COR-L47 (cell line): ENCODE measurements around the gene NLRC3.

Source experiments
- DNase-seq: peaks from one replicate; lab custom pipeline; 2025; lab: John Stamatoyannopoulos, UW

NLRC3 gene

DNA sequence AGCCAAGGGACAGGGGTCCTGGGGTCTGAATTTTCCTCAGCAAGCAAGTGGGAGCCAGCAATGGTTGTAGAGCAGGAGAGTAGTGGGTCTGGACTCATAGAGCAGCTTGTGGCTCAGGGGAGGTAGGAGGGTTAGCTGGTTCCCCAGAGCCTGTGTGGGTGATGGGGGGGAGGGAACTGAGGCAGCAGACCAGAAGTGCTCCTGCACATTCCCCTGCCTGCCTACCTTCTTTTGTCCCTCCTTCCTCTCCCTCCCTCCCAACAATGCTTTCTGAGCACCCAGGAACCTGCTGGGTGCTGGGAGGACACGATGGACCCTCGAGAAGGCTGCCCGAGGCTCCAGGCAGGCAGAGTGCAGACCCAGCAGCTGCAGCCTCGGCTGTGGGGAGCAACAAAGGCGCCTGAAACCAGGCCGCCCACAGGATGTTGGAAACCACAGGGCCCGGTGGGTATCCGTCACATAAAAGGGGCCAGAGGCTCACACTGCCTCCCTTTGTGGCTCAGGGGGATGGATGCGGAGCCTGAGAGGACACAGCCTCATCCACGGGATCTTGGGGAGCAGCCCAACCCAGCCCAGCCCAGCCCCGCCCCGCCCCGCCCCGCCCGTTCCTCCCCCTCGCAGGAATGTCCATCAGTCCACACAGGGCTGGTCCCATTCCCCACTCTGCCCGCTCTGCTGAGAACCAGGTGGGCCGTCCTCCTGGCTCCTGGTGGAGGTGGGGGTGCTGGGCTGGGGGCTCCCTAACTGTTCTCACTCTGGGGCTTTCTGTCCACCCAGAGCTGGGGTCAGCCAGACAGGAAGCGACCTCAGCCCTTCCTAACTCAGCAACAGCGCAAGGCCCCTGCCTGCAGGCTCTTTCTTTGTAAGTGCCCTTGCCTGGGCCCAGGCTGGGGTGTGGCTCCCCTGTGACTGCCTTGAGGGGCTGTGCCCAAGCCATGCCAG is 1.7 kb upstream of the NLRC3 start:
- no peak for DNase-seq

DNA sequence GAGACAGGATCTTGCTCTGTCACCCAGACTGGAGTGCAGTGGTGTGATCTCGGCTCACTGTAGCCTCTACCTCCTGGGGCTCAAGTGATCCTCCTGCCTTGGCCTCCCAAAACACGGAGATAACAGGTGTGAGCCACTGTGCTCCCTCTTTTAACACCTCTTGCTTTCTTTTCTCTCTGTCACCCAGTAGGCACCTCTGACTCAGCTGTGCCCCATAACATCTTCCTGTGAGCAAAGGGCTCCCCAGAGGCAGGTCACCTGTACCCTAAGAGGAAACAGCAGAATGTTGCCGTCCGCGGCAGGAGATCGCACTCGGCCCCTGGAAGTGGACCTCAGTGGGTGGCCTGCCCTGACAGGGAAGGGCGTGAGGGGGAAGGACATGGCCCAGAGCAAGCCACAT is 918 bp upstream of the NLRC3 start:
- DNase-seq, result no peak

DNA sequence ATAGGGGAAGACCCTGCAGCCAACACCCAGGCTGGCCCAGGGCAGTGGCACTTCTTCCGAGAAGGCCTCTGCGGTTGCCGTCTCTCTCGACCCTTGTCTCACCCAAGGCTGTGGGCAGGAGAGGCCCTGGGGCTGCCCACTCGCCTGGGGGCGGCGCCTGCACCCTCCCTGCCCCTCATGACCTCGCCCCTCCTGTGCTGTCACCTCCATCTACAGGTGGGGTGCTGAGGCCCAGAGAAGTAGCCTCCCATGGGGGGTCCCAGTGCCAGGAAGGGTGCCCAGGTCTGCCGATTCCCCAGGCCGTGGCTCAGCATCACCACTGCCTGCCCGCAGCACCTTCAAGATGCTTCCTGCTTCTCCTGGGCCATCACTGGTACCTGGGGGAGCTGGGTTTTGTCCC is 992 bp downstream of the NLRC3 start:
- DNase-seq, result no peak

- DNase-seq, result no peak
Observed at GRCh38 chr16:3575491-3575890, 1.7 kb downstream of the NLRC3 start.

- DNase-seq, result no peak
Observed at GRCh38 chr16:3574195-3574594, 3.0 kb downstream of the NLRC3 start.

- no peak for DNase-seq
Observed at GRCh38 chr16:3573146-3573815, 3.9 kb downstream of the NLRC3 start.

- no peak for DNase-seq
Observed at GRCh38 chr16:3570420-3571062, 6.7 kb downstream of the NLRC3 start.

GRCh38 chr16:3569851-3570250 is 7.4 kb downstream of the NLRC3 start:
- no peak for DNase-seq

- no peak for DNase-seq
Observed at GRCh38 chr16:3566990-3567389, 10.2 kb downstream of the NLRC3 start.

GRCh38 chr16:3564889-3565141 is 12.4 kb downstream of the NLRC3 start:
- no peak for DNase-seq

DNA sequence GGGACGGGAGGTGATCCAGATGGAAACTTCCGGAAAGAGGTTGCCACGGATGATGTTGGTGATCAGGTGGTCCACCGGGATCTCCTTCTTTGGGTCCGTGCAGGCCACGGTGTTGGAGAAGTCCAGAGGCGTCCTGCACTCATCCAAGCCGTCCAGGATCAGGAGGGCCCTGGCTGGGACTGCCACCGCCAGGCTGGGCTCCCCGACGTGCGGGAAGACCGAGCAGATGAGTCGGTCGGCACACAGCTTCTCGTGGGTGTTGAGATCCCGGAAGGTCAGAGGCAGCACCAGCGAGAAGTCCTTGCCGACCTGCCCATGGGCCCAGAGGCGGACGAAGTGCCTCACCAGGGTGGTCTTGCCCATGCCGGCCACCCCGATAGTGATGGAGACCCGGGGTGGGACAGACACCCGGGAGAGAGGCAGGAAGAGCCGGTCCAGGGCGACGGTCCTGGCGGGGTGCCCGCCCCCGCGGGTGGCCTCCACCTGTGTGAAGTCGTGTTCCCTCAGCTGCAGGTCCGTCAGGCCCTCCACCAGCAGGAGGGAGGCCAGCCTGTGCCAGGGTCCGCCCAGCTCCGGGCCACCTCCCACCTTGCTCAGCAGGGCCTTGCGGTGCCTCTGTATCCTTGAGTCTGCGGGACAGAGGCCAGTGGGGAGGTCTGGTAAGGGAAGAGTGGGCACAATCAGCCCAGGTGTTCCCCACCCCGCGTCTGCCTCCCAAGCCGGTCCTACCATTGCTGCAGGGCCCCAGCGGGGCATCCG is 12.9 kb downstream of the NLRC3 start:
- DNase-seq, result no peak

DNA sequence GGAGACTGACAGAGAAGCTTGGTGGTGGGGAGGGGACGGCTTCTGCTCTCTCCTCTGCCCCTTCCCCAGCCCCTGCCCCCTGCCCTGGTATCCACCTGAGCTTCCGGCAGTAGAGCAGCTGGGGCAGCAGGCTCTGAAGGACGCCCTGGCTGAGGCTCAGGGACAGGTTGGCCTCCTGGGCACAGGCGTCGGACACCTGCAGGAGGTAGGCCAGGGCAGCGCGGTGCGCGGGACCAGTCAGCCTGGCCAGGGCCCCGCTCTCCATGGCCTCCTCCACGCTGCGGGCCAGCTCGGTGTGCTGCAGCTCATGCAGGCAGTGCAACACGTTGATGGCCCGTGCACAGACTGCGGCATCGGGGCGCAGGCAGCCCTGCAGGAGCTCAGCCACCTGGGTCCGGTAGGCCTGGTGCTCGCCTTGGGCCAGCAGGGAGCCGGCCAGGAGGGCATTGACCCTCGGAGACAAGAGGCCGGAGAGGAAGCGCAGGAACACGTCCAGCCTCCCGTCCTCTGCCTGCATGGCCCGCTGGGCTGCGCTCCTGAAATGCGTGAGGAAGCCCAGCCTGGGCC is 14.2 kb downstream of the NLRC3 start:
- no peak for DNase-seq

- DNase-seq, result no peak
Observed at GRCh38 chr16:3561626-3562025, 15.6 kb downstream of the NLRC3 start.

DNA sequence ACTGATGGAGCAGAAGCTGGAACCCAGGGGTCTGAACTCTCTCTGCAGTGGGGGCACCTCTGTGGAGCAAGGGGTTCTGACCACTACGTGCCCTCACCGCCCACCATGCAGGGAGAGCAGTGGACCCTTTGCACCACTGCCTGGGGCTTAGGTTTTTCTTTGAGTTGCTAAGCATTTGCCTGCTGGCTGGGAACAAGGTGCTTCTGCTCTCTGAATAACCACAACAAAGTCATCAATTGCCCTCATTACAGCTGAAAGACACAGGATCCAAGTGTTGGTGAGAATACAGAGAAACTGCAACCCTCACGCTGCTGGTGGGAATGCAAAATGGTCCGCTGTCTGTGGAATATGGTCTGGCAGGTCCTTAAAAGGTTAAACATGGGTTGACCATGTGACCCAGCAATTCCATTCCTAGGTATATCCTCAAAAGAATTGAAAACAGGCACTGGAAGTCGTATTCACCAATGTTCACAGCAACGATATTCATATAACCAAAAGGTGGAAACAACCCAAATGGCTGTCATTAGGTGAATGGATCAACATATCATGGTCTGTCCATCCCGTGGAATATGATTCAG is 22.8 kb downstream of the NLRC3 start:
- no peak for DNase-seq

- peak; percentile 7 for DNase-seq
Observed at GRCh38 chr16:3553138-3553923, 23.9 kb downstream of the NLRC3 start.

DNA sequence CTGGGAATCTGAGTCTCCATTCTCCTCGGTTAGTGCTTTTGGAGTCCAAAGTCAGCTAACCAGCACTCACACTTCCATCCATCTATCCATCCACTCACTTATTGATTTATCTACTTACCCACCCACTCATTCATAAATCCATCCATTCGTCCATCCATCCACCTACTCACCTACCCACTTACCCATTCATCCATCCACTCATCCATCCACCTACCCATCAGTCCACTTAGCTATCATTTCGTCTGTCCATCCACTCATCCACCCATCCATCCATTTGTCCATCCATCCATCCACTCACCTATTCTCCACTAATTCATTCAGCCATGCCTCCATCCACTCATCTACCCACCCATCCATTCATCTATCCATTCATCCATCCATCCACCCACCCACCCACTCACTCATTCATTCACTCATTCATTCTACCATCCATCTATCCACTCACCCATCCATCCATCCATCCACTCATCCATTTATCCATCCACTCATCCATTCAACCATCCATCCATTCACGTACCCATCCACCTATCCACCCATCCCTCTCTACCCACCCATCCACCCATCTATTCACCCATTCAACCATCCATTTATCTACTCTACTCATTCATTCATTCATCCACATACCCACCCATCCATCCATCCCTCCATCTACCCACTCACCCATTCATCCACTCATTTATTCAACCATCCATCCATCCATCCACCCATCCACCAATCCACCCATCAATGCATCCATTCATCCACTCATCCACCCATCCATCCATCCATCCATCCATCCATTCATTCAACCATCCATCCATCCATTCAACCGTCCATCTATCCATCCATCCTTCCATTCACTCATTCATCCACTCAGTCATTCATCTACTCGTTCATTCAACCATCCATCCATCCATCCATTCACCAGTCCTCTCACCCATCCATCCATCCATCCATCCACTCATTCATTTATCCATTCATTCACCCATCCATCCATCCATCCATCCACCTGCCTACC is 26.1 kb downstream of the NLRC3 start:
- no peak for DNase-seq

GRCh38 chr16:3549906-3550305 is 27.3 kb downstream of the NLRC3 start:
- no peak for DNase-seq

- DNase-seq, result no peak
Observed at GRCh38 chr16:3548859-3549258, 28.3 kb downstream of the NLRC3 start.

DNA sequence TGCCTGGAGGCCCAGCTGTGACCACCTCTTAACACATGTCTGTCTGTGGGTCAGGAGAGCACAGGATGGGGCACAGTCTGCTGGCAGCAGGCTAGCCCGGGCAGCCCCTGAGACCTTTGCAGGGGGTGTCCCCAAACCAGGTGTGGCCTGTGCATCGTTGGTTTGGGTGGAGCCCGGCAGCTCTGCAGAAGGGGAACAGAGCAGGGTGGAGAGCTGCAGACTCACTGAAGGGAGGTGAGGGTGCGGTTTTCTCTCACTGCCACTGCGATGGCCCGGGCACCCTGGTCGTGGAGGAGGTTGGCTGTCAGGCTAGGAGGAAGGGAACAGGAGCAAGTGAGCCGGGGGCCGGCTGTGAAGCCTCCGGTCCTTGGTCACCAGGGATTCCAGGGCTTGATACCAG is 28.8 kb downstream of the NLRC3 start:
- DNase-seq, result no peak
